Common myeloid progenitor, CD34-positive (primary cell): Measurements from ENCODE around the gene PAFAH1B1.

Source experiments
- CTCF ChIA-PET: fragments of 350-600 bp; sonication (Branson Sonifier 250); formaldehyde crosslinking; loops from one replicate; lab custom pipeline; 2021; ENCODE audit warnings: antibody characterized with exemption; lab: Charles Lee
- POLR2A ChIA-PET: fragments of 350-600 bp; sonication (Branson Sonifier 250); formaldehyde crosslinking; loops from one replicate; lab custom pipeline; 2021; ENCODE audit warnings: antibody characterized with exemption; lab: Charles Lee
- DNase-seq, 3 donors: peaks; one replicate each; pipeline versions ENCODE4 v3.0.0 to v3.0.0-alpha.2; 2013
- H3K27ac ChIP-seq, 2 experiments: 1 replicate in 1 of 2; 2 replicates in 1 of 2; pipeline ENCODE4 v1.7.0; 2013; ENCODE audit warnings: inconsistent platforms in 2 of 2, low read length in 2 of 2, mild to moderate bottlenecking in 2 of 2, low read depth in 1 of 2, moderate library complexity in 1 of 2; ENCODE audit not compliant: severe bottlenecking in 2 of 2, insufficient read depth in 1 of 2, poor library complexity in 1 of 2
- H3K27me3 ChIP-seq, 5 experiments: replicated peaks in 2 of 5; 1 replicate in 3 of 5; 2 replicates in 2 of 5; pipeline versions ENCODE4 v1.6.1 to v1.7.0; 2013; ENCODE audit warnings: low read length in 4 of 5, mild to moderate bottlenecking in 2 of 5, moderate library complexity in 2 of 5, inconsistent platforms in 1 of 5; ENCODE audit not compliant: insufficient read depth in 5 of 5, control insufficient read depth in 4 of 5
- H3K36me3 ChIP-seq, 4 experiments: 1 replicate in 2 of 4; 2 replicates in 2 of 4; pipeline versions ENCODE4 v1.6.1 to v1.7.0; 2013; ENCODE audit warnings: low read length in 3 of 4, control low read depth in 1 of 4, mild to moderate bottlenecking in 1 of 4; ENCODE audit not compliant: control insufficient read depth in 4 of 4, insufficient read depth in 4 of 4
- H3K4me1 ChIP-seq, 4 experiments: 1 replicate in 3 of 4; 2 replicates in 1 of 4; pipeline versions ENCODE4 v1.6.1 to v1.7.1; 2013; ENCODE audit warnings: low read length in 3 of 4, mild to moderate bottlenecking in 3 of 4, control low read depth in 1 of 4, inconsistent platforms in 1 of 4, moderate library complexity in 1 of 4; ENCODE audit not compliant: control insufficient read depth in 4 of 4, insufficient read depth in 4 of 4; ENCODE audit errors: control extremely low read depth in 1 of 4
- H3K4me3 ChIP-seq, 7 experiments: 1 replicate in 4 of 7; 2 replicates in 3 of 7; pipeline versions ENCODE4 v1.5.1 to v1.7.0; 2013; ENCODE audit warnings: mild to moderate bottlenecking in 7 of 7, low read length in 6 of 7, moderate library complexity in 6 of 7, inconsistent platforms in 2 of 7, low read depth in 2 of 7, control low read depth in 1 of 7; ENCODE audit not compliant: insufficient read depth in 4 of 7, control insufficient read depth in 1 of 7; ENCODE audit errors: extremely low read depth in 1 of 7
- H3K9me3 ChIP-seq, 5 experiments: 1 replicate in 4 of 5; 2 replicates in 1 of 5; pipeline versions ENCODE4 v1.6.1 to v1.7.1; 2013; ENCODE audit warnings: low read length in 4 of 5, mild to moderate bottlenecking in 2 of 5, inconsistent platforms in 1 of 5, low read depth in 1 of 5, moderate library complexity in 1 of 5; ENCODE audit not compliant: control insufficient read depth in 4 of 5, insufficient read depth in 2 of 5; ENCODE audit errors: control extremely low read depth in 1 of 5
- WGBS: methylation state at CpG from one replicate; pipeline ENCODE4 v1.1.5; 2013; ENCODE audit not compliant: insufficient coverage; 5-methylcytosine and 5-hydroxymethylcytosine counted together

The PAFAH1B1 gene

GRCh38 chr17:2706911-2707510, 113.6 kb downstream of the PAFAH1B1 start:
- Histone ChIP-seq H3K4me1 (peaks cover 3 to 32% (median 25%) of the 10 kb centered on the region in 4 experiments), H3K4me3 (no peak overlapping the region), H3K27me3 (no peaks in the 10 kb centered on the region), H3K9me3 (no peaks in the 10 kb centered on the region), H3K27ac (no peak overlapping the region), H3K36me3 (peaks cover 3 to 45% (median 17%) of the 10 kb centered on the region in 4 experiments)
- ChIA-PET POLR2A (no interaction called here), CTCF (interaction anchor here (1.0 to 1.2 kb wide), 2 partner anchors 12 to 43 kb away, joined by 3 read pairs; no protein-coding TSS in a partner anchor)
- DNase-seq, result no peak
- 94% methylated on average over 16 of the region's 21 CpGs for WGBS

GRCh38 chr17:2707721-2708584, 114.5 kb downstream of the PAFAH1B1 start:
- H3K27me3 ChIP-seq, result no peaks in the 10 kb centered on the region
- no peaks in the 10 kb centered on the region for H3K9me3 ChIP-seq
- H3K27ac ChIP-seq, result peak overlapping the region in 1 of 2 experiments; percentile 49
- no peak for DNase-seq
- peaks cover 4 to 42% (median 33%) of the 10 kb centered on the region in 4 experiments for H3K4me1 ChIP-seq
- ChIA-PET POLR2A (interaction anchor here (0.5 kb wide), 1 partner anchor 269 kb away, joined by 3 read pairs; no protein-coding TSS in a partner anchor), CTCF (interaction anchor here (1.0 to 1.2 kb wide), 2 partner anchors 13 to 42 kb away, joined by 3 read pairs; no protein-coding TSS in a partner anchor)
- peaks cover 3 to 37% (median 11%) of the 10 kb centered on the region in 4 experiments for H3K36me3 ChIP-seq
- no peak overlapping the region for H3K4me3 ChIP-seq
- 94% methylated on average over 8 of the region's 13 CpGs for WGBS

- peaks cover 4 to 42% (median 33%) of the 10 kb centered on the region in 4 experiments for H3K4me1 ChIP-seq
- no peaks in the 10 kb centered on the region for H3K27me3 ChIP-seq
- peak overlapping the region in 1 of 7 experiments; percentile 94 for H3K4me3 ChIP-seq
- H3K36me3 ChIP-seq, result peaks cover 3 to 30% (median 7%) of the 10 kb centered on the region in 4 experiments
- WGBS, result 92% methylated on average over 14 of the region's 21 CpGs
- DNase-seq, result no peak
- POLR2A ChIA-PET, result interaction anchor here (0.5 to 1.1 kb wide), 2 partner anchors 9 to 31 kb away, joined by 3 read pairs; no protein-coding TSS in a partner anchor
- H3K27ac ChIP-seq, result no peak overlapping the region
- CTCF ChIA-PET, result no interaction called here
- H3K9me3 ChIP-seq, result no peaks in the 10 kb centered on the region
These were observed 115.2 kb downstream of the PAFAH1B1 start for GRCh38 chr17:2708585-2709182.

GRCh38 chr17:2709183-2709661, 115.8 kb downstream of the PAFAH1B1 start:
- Histone ChIP-seq H3K9me3 (no peaks in the 10 kb centered on the region), H3K36me3 (peaks cover 1 to 25% (median 3%) of the 10 kb centered on the region in 4 experiments), H3K27ac (no peak overlapping the region), H3K4me3 (peak overlapping the region in 1 of 7 experiments; percentile 94), H3K4me1 (peaks cover 4 to 42% (median 33%) of the 10 kb centered on the region in 4 experiments), H3K27me3 (no peaks in the 10 kb centered on the region)
- CTCF ChIA-PET, result interaction anchor here (0.6 to 0.8 kb wide), 2 partner anchors 16 to 139 kb away, joined by 3 read pairs; no protein-coding TSS in a partner anchor
- no peak for DNase-seq
- POLR2A ChIA-PET, result interaction anchor here (0.5 to 1.1 kb wide), 2 partner anchors 9 to 32 kb away, joined by 3 read pairs; no protein-coding TSS in a partner anchor
- 80% methylated on average over 10 of the region's 10 CpGs for whole genome bisulfite sequencing

GRCh38 chr17:2710071-2710802, 116.8 kb downstream of the PAFAH1B1 start:
- Histone ChIP-seq H3K27ac (peak overlapping the region in 1 of 2 experiments; percentile 23), H3K4me1 (peaks cover 4 to 42% (median 33%) of the 10 kb centered on the region in 4 experiments), H3K9me3 (no peaks in the 10 kb centered on the region), H3K36me3 (peaks cover 0 to 16% (median 0%) of the 10 kb centered on the region in 4 experiments), H3K27me3 (no peaks in the 10 kb centered on the region), H3K4me3 (peak overlapping the region in 6 of 7 experiments; percentile 49 to 94 (median 79))
- 62% methylated on average over 11 of the region's 16 CpGs for WGBS
- DNase-seq, result no peak
- POLR2A ChIA-PET, result interaction anchor here (1.1 kb wide), 1 partner anchor 10 kb away, joined by 3 read pairs; no protein-coding TSS in a partner anchor
- CTCF ChIA-PET, result interaction anchor here (0.6 to 0.8 kb wide), 3 partner anchors 15 to 138 kb away, joined by 3 read pairs; partner anchors contain the start of gene RAP1GAP2
